ENCODE data around the gene RPRD1B. TPM values are rescaled to one million over a fixed set of nuclear protein-coding genes. Genes with fewer than 3 reads are reported as not detected.

The RPRD1B gene
- total RNA-seq, 1 experiment from 2014 or later: 22.9 TPM

DNA sequence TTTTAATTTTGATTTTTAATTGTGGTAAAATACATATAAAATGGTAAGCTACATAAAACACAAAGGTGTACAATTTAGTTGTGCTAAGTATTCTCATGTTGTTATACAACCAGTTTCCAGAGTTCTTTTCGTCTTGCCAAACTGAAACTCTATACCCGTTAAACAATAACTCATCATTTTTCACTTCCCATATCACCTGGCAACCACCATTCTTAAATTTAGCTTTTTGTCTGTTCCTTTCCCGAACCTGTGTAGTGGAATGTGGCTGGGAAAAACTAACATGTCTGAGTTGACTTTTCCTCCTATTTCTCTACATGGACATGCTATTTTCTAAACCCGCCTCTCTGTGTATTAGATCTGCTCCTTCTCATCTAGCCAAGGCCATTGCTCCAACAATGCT is 27.6 kb downstream of the RPRD1B start:
- in situ Hi-C loops (cut with HindIII; ENCODE audit: low pct_unique_long_range_greater_than_20kb, low sequenced_read_pairs): no loop called here
- DNase-seq (ENCODE audit: low read depth): no peak

DNA sequence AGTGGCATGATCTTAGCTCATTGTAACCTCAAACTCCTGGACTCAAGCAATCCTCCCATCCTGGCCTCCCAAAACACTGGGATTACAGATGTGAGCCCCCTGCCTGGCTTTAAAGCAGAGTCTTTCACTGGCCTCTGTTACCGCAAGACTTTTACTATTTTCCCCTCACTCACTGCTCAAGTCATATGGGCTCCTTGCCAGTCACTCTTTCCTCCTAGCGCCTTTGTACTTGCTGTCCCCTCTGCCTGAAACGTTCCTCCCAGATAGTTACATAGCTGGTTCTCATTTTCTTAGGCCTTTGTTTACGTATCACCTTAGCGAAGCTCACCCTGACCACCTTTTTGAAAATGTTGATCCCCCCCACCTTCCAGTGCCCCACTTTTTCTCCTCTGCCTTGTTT is 29.3 kb downstream of the RPRD1B start:
- DNase-seq (ENCODE audit: low read depth): no peak
- in situ Hi-C loops (cut with HindIII; ENCODE audit: low pct_unique_long_range_greater_than_20kb, low sequenced_read_pairs): no loop called here

DNA sequence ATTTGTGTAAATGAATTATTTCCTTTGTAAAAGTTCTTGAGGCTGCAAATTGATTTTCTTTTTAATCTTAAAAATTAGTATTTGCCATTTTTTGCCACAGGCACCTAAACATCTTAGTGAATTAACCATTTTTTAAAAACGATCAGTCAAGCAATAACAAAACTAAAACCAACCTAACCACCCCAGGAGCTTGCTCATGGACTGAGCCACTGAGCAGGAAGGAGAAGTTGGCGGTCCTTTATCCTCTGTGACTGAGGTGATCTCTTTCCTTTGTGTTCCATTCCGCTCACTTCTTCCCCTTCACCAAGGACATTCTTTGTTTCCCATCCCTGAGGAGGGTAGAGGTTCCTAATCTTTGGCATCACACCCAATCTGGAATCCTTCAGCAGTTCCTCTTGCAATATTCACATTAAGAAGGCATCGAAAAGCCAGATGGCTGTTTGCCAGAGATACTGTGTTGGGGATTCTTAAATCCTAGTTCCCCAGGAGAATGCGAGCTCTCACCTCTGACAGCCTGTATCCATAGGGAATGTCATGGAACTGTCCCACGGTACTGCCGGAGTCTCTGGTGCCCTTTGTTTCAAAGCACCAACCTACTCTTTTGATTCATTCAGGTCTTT is 30.5 kb downstream of the RPRD1B start:
- DNase-seq (ENCODE audit: low read depth): no peak
- in situ Hi-C loops (cut with HindIII; ENCODE audit: low pct_unique_long_range_greater_than_20kb, low sequenced_read_pairs): no loop called here

DNA sequence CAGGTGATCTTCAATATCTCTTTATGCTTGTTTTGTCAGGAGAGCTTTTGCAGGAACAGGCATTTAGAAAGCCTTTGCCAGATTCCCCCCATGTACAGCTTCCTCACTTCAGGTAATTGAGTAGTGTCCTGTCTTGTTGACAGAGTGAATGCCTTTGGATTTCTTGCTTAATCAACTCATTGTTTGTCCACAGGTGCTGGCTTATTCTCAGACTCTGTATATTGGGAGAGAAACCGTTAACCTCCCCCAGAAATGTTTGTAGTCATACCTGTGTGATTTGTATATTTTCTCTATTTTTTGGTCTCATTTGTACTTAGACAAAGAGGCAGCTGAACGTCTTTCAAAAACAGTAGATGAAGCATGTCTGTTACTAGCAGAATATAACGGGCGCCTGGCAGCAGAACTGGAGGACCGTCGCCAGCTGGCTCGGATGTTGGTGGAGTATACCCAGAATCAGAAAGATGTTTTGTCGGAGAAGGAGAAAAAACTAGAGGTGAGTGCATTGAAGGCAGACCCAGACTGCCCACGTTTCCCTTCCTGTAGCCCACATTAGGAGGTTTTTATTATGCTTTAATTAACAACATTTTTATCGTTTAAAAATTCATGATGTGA is 32.3 kb downstream of the RPRD1B start:
- in situ Hi-C loops (cut with HindIII; ENCODE audit: low pct_unique_long_range_greater_than_20kb, low sequenced_read_pairs): no loop called here
- no peak for DNase-seq (ENCODE audit: low read depth)

DNA sequence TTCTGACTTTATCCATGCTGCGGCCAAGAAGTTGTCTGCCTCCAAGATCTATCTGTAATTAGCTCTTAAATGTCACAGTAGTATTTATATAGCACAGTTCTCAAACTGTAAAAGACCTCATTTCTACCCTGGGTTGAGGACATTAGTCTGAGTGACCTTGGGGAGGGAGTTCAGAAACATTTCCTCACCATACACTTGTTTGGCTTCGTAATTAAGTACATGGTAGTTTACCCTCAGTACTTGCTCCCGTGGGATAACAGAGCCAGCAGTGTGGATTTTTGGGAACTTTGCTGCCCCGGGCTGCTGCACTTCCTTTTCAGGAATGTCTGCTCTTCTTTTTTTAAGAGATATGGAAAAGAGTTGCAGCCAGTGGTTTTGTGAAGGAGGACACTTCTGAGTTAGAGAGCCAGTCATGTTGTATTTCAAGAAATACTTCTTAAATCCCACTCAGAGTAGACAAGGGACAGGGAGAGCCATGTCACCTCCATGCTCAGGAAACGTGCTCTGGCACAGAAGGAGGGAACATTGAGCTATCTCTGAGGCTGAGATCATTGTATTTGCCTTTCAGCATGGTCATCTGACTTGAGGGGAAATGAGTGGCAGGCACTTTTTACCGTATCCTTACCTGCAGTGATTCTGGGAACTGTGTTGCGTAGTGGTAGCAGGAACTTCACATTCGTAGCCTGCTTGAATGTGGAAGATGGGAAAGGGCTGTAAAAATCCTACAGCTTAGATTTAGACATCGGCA is 33.6 kb downstream of the RPRD1B start:
- in situ Hi-C loops (cut with HindIII; ENCODE audit: low pct_unique_long_range_greater_than_20kb, low sequenced_read_pairs): no loop called here
- no peak for DNase-seq (ENCODE audit: low read depth)

DNA sequence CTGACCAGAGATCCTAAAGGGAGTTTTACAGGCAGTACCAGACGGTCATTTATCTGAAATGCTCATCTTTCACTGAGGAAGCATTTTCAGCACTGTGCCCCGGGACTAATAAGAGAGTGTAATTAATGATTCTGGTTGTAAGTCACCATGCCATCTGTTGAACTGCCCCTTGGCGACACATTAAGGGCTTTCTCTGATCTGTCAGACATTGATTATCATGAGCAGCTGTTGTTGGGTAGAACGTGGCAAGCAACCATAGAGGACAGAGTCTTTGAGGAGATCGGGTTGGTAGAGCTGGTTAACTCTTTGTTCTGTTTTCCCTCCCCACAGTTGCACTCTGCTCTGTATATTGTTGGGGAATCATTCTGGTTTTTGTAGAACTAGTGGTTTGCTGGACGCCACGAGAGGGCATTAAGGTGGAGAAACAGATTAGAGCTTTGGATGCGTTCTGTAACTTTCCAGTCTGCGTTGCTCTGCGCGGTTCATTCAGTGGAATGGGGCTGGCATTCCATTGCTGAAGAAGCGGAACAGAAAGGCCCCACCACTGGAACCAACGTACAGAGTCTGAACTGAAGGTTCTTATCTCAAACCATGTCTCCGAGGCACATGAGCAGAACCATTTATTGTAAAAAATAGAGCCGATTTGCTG is 34.3 kb downstream of the RPRD1B start:
- in situ Hi-C loops (cut with HindIII; ENCODE audit: low pct_unique_long_range_greater_than_20kb, low sequenced_read_pairs): no loop called here
- no peak for DNase-seq (ENCODE audit: low read depth)

DNA sequence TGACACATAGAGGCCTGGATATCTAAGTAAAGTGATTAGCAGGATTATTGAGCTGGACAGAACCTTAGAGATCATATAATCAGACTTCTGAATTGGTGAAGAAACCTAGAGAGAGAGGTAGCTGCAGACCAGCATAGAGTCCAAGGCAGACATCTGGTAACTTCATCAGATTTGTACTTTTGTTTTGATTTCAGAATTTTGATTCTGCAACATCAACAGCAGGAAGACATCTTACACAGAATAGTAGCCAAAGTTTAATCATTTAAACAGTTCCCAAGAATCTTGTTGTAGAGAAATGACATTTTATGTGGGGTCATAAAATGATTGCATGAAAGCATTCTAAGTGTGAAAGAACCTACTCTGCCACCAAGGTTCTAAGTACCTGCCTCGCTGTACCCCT is 39.4 kb downstream of the RPRD1B start:
- in situ Hi-C loops (cut with HindIII; ENCODE audit: low pct_unique_long_range_greater_than_20kb, low sequenced_read_pairs): no loop called here
- no peak for DNase-seq (ENCODE audit: low read depth)

DNA sequence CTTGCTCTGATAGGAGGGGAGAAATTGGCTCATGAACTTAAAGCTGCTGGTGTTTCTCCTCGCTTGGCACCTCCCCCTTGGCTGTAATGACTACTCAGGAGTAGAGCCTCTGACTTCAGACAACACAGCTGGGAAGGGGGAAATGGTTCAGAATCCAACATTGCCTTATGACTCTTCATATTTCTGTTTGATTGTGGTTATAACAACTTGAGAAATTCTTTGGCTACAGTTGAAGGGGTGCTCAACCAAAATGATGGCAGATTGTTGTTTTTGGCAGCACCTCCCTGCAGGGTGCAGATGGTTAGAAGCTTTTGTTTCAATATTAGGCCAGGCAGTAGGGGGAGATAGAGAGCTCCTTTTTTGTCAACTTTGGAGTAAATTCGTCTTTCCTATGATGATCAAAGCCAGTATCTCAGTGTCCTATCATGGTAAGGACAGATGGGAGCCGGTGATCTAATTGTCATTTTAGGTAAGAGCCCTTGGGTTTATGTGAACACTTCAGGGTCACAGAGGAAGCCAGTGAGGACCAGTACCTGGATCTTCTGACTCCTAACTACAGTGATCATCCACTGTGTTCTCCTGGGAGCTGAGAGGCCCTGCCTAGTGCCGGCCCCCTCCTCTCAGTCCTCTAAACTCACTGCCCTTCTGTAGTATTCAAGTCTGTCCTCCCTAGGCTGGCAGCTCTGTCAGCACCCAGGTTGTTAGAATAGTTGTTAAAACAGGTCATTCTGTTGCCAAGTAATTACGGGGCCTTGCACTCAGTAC is 39.9 kb downstream of the RPRD1B start:
- in situ Hi-C loops (cut with HindIII; ENCODE audit: low pct_unique_long_range_greater_than_20kb, low sequenced_read_pairs): no loop called here
- DNase-seq (ENCODE audit: low read depth): peak; percentile 33

DNA sequence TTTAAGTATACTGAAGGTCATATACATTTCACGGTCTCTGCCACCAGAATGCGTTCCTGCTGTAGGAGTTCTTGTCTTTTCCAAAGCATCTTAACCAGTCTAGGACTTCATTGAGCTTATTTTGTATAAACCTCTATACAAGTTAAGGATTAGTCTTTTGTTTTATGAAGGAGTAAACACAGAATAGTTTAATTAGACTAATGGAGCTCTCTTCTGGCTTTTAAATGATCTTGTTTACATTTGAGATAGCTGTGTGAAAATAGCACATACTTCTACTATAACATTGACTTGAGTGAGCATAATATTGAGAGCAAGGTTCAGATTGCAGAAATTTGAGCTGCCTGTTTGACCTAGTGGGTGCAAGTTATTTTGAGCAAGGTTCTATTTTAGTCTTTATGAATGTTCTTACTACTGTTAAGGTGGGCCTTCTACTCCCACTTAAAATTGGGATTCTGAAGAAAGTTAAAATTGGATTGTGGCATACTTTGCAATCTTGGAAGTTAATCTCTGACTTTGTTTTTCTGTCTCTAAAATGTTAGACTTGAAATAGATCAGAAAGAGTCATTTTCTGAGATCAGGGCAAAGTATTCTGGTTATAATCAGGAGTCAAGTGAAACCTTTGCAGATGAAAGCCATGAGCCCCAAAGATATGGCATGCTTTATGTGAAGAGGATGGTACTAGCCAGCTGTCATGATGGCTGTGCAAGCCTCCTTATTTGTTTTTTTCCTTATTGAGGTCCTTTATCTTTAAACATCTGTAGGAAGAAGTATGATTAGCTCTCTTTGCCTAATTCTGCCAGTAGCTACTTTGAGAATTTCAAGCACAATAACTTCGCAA is 41.8 kb downstream of the RPRD1B start:
- no peak for DNase-seq (ENCODE audit: low read depth)
- in situ Hi-C loops (cut with HindIII; ENCODE audit: low pct_unique_long_range_greater_than_20kb, low sequenced_read_pairs): no loop called here

DNA sequence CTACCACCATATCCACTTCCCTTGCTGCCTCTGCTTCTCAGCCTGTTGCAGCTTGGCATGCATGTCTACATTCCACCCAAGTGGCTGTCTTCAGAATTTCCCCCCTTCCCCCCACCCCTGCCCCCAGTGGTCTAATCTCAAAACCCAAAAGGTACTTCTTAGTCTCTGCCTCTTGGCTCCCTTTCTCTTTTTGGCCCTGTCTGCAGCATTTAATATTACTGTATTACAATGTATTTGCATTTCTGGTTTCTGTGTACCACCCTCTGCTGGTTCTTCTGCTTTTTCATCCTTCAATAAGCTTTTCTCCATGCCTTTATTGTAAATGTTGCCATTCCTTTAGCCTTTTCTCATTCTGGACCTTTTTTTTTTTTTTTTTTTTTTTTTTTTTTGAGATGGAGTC is 43.0 kb downstream of the RPRD1B start:
- DNase-seq (ENCODE audit: low read depth): no peak
- in situ Hi-C loops (cut with HindIII; ENCODE audit: low pct_unique_long_range_greater_than_20kb, low sequenced_read_pairs): no loop called here

DNA sequence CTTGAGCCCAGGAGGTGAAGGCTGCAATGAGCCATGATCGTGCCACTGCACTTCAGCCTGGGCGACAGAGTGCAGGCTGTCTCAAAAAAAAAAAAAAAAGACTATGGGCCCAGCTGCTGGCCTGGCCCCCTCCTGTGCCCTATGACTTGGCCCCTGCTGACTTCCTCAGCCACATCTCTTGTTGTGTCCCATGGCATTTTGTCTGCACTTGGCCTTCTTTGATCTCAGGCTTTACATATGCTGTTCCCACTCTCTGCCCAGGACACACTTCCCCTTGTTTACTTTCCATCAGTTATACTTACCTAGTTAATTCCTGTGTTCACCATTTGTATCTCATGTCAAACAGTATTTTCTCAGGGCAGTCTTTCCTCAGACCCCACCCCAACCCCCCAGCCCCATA is 44.5 kb downstream of the RPRD1B start:
- in situ Hi-C loops (cut with HindIII; ENCODE audit: low pct_unique_long_range_greater_than_20kb, low sequenced_read_pairs): no loop called here
- DNase-seq (ENCODE audit: low read depth): no peak

DNA sequence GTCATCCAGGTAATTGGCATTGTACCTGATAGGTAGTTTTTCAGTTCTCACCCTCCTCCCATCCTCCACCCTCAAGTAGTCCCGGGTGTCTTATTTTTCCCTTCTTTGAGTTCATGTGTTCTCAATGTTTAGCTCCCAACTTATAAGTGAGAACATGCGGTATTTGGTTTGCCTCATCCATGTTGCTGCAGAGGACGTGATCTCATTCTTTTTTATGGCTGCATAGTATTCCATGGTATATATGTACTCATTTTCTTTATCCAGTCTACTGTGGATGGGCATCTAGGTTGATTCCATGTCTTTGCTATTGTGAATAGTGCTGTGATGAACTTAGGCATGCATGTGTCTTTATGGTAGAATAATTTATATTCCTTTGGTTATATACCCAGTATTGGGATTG is 45.8 kb downstream of the RPRD1B start:
- DNase-seq (ENCODE audit: low read depth): no peak
- in situ Hi-C loops (cut with HindIII; ENCODE audit: low pct_unique_long_range_greater_than_20kb, low sequenced_read_pairs): no loop called here

DNA sequence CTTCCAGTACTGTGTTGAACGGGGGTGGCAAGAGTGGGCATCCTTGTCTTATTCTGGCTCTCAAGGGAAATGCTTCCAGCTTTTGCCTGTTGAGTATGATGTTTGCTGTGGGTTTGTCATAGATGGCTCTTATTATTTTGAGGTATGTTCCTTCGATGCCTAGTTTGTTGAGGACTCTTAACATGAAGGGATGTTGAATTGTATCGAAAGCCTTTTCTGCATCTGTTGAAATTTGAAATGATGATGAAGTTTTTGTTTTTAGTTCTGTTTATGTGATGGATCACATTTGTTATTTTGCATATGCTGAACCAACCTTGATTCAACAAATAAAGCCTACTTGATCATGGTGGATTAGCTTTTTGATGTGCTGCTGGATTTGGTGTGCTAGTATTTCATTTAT is 48.0 kb downstream of the RPRD1B start:
- in situ Hi-C loops (cut with HindIII; ENCODE audit: low pct_unique_long_range_greater_than_20kb, low sequenced_read_pairs): no loop called here
- DNase-seq (ENCODE audit: low read depth): no peak

DNA sequence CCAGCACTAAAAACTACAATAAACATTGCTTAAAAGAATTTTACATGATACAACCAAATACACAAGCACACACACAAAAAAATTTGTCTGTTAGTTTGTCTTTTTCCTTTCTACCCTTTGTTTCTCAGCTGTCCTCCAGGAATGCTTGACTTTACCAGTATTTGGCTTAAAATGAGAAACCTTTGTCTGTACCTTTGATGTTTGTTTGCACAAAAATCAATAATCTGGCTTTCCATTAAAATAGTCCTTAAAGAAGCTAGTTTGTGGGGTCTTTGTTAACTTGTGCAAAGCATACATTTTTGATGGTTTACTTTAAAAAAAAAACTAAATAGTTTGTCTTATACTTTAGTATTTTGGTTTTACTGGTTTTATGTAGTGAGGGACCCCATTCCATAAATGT is 49.3 kb downstream of the RPRD1B start:
- in situ Hi-C loops (cut with HindIII; ENCODE audit: low pct_unique_long_range_greater_than_20kb, low sequenced_read_pairs): no loop called here
- DNase-seq (ENCODE audit: low read depth): no peak

DNA sequence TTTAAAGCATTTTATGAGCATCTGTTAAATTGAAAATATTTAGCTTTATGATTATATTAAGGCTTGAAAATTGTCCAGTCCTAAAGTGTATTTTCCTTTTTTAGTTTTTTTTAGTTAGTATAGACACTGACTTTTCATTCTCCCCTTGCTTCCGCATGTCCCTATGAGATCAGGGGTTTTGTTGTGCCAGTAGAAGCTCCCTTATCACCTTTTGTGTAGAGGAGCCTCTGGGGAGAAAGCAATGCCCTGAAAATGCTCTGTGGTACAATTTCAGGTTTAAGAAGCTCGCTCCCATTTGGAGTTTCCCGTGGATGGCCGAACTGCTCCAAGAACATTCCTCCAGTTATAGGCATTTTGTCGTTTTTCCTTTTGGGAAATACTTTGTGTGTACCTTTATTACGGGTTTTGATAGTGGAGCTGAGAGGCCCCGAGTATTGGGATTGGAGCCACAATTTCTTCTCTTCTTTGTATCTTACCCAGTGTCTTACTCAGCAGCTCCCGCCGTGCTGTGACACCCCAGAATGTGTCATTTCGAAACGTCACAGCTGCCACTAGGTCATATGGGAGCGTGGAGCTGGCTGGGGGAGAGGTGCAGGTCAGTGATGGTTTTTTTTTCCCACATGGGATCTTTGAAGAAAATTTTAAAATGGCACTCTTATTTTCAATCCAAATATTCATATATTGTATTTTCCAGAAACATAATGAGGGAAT is 49.9 kb downstream of the RPRD1B start:
- DNase-seq (ENCODE audit: low read depth): no peak
- in situ Hi-C loops (cut with HindIII; ENCODE audit: low pct_unique_long_range_greater_than_20kb, low sequenced_read_pairs): no loop called here

DNA sequence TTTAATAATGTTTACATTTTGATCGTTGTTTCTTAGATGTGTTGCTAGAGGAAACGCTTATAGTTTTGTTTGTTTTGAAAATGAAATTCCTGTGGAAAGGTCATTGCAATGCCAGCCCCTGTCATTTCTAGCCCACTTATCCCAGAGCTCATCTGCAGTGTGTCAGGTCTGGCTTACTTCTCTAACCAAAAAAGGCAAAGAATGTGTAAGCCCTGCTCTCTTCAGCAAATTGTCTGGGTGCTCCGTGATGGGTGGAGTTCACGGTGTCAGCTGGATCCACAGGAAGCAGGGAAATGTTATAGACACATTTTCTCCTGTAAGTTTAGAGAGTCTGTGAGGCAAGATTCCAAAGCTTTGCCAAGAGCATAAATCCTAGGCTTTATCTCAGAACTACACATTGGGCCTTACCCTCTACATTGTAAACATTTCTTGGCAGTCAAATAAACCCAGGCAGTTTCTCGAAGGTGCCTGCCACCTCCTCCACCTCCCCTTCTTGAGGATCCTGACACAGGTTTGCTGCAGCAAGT is 50.9 kb downstream of the RPRD1B start:
- no peak for DNase-seq (ENCODE audit: low read depth)
- in situ Hi-C loops (cut with HindIII; ENCODE audit: low pct_unique_long_range_greater_than_20kb, low sequenced_read_pairs): no loop called here

DNA sequence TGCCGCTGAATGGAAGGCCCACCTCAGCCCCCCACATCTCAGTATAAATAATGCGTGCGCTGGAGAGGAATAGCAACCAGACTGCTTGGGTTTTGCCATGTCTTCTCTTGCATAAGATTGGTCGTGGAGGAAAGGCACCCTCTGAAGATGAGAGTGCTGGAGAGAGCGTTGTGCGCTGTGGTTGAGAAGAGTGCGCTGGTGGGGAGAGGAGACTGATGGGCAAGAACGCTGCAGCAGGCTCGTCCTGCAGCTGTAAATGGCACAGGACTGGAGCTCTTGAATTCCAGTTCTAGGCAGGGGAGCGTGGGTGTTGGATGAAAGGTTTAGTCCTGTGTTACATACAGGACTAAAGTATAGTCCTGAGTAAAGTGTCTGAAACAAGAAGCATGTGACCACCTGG is 51.5 kb downstream of the RPRD1B start:
- no peak for DNase-seq (ENCODE audit: low read depth)
- in situ Hi-C loops (cut with HindIII; ENCODE audit: low pct_unique_long_range_greater_than_20kb, low sequenced_read_pairs): no loop called here

Data from Caki2 (cell line).